CD4-positive, alpha-beta T cell treated with Interferon alpha-2 for 1 hour (primary cell): ENCODE measurements around the gene SDK1.

ENCODE experiments used
- DNase-seq, 2 donors: peaks; one replicate each; pipeline ENCODE4 v3.0.0-alpha.2; 2020 to 2022

SDK1 gene

DNA sequence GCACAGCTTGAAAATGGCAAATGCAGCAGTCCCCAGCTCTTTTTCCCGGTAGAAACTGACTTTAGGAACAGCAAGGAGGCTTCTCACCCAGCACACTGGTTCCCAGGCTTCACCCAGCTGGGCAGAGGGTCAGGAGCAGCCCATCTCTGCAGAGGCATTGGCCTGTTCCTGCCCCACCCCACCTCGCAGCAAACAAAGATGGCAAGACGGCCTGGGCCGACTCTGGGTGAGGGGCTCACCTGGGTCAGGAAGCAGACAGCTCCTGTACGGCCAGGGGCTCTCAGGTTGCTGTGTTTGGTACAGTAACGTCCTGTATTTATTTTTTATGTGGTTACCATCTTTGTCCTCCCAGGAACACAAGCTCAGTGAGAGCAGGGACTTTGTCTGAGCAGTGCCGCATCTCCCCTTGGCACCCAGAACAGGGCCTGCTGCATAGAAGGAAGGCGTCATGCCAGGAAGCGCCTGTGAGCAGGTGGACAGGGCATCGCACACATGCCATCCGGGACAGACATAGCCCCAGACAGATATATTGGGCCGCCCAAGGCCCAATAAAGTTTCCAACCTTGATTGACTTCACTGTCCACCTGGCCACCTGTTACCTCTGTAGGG, 796.1 kb downstream of the SDK1 start:
- no peak for DNase-seq

GRCh38 chr7:4098169-4098568, 797.1 kb downstream of the SDK1 start:
- DNase-seq: no peak

- no peak for DNase-seq
Observed at GRCh38 chr7:4099651-4100050, 798.6 kb downstream of the SDK1 start.

DNA sequence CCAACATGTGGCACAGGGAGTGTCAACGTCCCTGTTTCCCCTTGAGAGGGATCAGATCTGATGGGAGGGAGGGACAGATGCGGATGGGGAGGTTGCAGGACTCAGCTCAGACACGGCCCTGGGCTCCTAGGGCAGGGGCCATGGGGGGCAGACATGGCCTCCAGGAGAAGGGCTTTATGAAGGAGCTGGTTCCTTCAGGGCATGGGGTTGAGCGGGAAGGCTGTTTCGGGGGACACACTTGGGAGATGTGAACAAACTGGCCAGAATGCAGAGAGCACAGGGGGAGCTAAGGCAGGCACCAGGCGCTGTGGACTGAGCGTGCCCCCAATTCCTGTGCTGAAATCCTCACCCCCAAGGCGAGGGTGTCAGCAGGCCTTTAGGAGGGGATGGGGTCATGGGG, 799.1 kb downstream of the SDK1 start:
- DNase-seq: no peak

GRCh38 chr7:4100691-4101090, 799.6 kb downstream of the SDK1 start:
- no peak for DNase-seq

DNA sequence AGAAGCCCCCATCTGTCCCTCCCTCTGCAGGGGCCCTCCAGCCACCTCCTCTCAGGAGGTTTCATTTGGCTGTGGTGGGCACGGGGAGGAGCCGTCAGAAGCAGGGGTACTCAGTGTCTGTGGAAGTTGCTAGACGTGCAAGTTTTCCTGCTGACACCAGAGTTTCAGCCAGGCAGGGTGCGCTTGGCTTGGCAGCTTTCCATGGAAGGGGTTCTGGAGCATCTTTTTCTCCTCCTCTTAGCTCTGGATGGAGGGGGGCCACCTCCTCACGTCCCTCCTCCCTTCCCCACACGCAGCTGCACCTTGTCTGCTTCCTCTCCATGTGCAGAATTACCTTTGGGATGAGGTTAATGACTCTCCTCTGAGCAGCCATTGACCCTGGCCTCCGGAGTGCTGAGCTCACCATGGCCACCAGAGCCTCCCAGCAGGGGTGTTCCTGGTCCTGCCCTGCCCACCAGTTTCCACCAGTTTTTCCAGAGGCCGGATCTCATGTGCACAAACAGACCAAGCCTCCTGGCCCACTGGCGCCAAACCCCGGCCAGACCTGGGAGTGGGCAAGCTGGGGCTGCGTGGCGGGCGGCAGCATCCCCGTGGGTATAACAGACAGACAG, 801.3 kb downstream of the SDK1 start:
- DNase-seq: no peak

GRCh38 chr7:4103352-4104091, 802.5 kb downstream of the SDK1 start:
- no peak for DNase-seq

DNA sequence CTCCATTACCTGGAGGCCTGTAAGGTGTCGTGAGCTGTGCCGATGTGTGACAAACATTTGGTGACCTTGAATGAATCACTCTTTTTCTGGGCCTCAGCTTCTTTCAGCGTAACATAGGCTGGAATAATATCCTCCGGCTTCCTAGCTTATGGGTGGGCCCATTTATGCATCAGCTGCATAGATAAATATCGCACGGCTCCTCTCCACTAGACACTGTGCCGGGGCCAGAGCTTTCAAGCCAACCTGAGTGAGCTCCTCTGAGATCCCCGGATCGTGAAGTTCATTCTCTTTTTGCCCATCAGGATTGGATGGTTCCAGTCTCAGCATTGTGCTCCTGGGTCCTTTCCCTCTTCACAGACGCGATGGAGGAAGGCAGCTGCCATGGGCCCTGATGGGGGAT, 806.8 kb downstream of the SDK1 start:
- no peak for DNase-seq

- no peak for DNase-seq
Observed at GRCh38 chr7:4108951-4109350, 807.9 kb downstream of the SDK1 start.

DNA sequence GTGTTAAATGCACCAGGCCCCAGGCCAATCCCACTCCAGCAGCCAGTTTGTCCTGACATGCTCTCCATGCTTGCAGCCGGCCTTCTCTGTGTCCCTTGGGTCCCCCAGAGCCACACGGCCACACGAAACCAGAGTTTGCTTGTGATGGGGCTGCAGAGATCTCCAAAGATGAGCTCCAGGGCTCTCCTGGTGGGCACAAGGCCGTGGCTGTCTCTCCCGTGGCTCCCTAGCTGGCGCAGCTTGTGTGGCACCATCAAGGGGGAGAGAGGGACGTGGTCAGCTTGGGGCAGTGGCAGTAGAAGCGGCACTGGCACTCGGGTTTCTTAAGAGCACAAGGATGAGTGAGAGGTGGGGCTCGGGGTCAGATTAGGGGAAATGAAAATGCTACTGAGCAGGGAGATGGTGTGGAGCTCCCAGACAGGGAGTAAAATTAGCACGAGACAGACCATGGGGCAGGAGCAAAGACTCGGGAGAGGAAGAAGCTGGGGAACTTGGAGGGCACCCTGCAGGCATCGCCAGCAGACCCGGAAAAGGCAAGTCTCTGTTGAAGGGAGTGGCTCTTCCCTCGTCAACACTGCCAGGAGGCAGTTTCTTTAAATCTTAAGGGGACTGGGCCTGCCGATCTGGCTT, 808.5 kb downstream of the SDK1 start:
- no peak for DNase-seq

DNA sequence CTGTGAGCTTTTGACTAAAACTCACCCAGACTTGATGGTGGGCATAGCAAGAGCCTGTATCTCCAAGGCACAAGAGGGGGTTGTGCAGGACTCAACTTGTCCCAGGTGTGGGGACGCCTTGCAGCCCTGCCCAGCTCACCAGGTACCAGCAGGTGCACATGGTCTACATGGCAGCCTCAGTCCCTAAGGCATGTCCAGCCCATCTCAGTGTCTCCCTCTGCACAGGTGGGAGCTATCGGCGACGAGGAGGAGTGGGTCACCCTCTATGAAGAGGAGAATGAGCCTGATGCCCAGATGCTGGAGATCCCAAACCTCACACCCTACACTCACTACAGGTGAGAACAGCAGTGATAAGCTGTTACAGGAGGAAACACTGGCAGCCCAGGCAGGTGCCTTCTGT, 809.4 kb downstream of the SDK1 start:
- DNase-seq: no peak

DNA sequence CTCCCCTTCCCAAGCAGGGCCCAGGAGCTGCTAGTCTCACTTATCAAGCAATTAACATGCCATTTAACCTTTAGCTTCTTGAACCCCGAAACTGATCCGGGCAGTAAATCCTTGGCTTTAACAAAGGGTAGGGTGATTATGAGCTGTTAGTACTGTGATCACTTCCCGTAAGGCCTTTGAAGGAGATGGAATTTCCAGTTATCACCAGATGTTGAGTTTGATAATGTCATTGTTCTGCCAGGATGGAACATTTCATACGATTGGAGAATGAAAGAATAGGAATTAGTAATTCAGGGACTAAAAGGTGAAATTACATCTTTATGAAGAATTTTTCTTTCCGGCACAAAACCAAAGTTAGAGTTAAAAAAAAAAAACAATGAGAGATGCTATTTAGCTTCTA, 810.1 kb downstream of the SDK1 start:
- DNase-seq: no peak

GRCh38 chr7:4113271-4113670, 812.2 kb downstream of the SDK1 start:
- DNase-seq: no peak

- no peak for DNase-seq
Observed at GRCh38 chr7:4113976-4114375, 812.9 kb downstream of the SDK1 start.

GRCh38 chr7:4115442-4115841, 814.4 kb downstream of the SDK1 start:
- no peak for DNase-seq

GRCh38 chr7:4115941-4116610, 815.0 kb downstream of the SDK1 start:
- no peak for DNase-seq

GRCh38 chr7:4119848-4120247, 818.8 kb downstream of the SDK1 start:
- no peak for DNase-seq

DNA sequence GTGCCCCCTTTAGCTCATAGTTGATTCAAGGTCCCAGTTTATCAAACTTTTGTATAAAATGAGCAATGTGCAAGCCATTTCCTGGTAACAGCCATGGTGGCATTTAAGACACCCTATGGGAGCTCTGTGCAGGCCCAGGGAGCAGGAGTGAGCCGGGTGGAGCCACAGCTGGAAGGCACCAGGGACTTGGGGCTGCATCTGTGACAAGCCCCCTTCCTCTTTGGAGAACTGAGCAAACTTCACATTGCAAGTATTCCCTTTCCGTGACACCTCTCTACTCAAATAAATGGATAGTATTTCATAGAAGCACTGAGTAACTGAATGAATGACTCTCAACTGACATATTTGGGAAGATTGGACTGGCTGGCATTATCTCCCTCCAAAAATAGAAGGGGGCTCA, 822.3 kb downstream of the SDK1 start:
- DNase-seq: no peak

DNA sequence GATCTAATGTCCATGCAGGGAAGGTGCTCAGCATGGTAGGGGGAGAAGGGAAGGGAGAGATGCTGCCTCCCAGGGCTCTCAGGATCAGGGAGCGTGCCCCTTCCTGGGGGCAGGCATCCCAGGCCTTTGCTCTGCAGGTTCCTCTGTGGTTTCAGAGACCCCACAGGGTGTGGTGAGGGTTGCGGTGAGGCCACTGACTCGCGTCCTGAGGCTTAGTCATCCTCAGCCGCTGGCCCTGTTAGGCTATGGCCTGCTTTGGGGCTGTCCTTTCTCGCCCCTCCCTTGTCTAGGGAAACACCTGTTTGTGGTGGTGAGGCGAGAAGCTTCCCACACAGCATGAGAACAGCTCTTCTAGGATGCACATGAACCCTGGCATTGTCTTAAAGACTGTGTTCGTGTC, 822.8 kb downstream of the SDK1 start:
- no peak for DNase-seq

DNA sequence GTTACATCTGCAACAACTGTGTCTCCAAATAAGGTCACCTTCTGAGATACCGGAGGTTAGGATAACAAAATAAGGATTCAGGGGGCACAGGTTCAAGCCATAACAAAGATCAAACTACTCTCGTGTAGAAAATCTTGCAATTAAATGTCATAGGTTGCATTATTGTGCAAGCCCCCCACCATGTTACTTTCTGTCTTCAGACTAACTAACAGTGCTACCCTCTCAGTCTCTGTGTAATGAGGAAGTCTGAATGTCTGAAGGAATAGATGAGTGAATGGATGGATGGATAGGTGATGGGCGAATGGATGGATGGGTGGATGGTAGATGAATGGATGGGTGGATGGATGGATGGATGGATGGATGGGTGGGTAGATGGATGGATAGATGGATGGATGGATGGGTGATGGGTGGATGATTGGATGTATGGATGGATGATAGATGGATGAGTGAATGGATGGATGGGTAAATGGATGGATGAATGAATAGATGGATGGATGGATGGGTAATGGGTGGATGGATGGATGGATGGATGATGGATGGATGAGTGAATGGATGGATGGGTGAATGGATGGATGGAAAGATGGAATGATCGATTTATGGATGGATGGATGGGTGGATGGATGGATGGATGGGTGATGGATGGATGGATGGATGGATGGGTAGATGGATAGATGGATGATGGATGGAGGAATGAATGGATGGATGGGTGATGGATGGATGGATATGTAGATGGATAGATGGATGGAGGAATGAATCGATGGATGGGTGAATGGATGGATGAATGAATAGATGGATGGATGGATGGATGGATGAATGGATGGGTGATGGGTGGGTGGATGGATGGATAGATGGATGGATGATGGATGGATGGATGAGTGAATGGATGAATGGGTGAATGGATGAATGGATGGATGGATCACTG, 823.8 kb downstream of the SDK1 start:
- no peak for DNase-seq

GRCh38 chr7:4127909-4128560, 827.0 kb downstream of the SDK1 start:
- no peak for DNase-seq
